Subcutaneous preadipocyte (primary cell): ENCODE results near the gene MDC1. TPM values are rescaled to one million over a fixed set of nuclear protein-coding genes. Genes with fewer than 3 reads are reported as not detected.

Source experiments
- small RNA-seq: library from RNA; depleted of rRNA; stranded (forward); fragments of <200 nt; gene quantifications from one replicate; pipeline ENCODE3, GENCODE V24; 2012
- total RNA-seq: library from RNA; depleted of rRNA; stranded (reverse); fragments of >200 nt; gene quantifications from 2 replicates; pipeline ENCODE4 v1.2.3, GENCODE V29; 2012

The MDC1 gene, protein sequence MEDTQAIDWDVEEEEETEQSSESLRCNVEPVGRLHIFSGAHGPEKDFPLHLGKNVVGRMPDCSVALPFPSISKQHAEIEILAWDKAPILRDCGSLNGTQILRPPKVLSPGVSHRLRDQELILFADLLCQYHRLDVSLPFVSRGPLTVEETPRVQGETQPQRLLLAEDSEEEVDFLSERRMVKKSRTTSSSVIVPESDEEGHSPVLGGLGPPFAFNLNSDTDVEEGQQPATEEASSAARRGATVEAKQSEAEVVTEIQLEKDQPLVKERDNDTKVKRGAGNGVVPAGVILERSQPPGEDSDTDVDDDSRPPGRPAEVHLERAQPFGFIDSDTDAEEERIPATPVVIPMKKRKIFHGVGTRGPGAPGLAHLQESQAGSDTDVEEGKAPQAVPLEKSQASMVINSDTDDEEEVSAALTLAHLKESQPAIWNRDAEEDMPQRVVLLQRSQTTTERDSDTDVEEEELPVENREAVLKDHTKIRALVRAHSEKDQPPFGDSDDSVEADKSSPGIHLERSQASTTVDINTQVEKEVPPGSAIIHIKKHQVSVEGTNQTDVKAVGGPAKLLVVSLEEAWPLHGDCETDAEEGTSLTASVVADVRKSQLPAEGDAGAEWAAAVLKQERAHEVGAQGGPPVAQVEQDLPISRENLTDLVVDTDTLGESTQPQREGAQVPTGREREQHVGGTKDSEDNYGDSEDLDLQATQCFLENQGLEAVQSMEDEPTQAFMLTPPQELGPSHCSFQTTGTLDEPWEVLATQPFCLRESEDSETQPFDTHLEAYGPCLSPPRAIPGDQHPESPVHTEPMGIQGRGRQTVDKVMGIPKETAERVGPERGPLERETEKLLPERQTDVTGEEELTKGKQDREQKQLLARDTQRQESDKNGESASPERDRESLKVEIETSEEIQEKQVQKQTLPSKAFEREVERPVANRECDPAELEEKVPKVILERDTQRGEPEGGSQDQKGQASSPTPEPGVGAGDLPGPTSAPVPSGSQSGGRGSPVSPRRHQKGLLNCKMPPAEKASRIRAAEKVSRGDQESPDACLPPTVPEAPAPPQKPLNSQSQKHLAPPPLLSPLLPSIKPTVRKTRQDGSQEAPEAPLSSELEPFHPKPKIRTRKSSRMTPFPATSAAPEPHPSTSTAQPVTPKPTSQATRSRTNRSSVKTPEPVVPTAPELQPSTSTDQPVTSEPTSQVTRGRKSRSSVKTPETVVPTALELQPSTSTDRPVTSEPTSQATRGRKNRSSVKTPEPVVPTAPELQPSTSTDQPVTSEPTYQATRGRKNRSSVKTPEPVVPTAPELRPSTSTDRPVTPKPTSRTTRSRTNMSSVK (N-terminal part only)
- total RNA-seq = 6.2 and 10.0 TPM in 2 replicates

GRCh38 chr6:30717129-30717844, at the start of gene MDC1:
Gene MDC1 (minus strand): TSS chr6:30717281. CDS start chr6:30715175, 2,106 bp downstream.

DNA sequence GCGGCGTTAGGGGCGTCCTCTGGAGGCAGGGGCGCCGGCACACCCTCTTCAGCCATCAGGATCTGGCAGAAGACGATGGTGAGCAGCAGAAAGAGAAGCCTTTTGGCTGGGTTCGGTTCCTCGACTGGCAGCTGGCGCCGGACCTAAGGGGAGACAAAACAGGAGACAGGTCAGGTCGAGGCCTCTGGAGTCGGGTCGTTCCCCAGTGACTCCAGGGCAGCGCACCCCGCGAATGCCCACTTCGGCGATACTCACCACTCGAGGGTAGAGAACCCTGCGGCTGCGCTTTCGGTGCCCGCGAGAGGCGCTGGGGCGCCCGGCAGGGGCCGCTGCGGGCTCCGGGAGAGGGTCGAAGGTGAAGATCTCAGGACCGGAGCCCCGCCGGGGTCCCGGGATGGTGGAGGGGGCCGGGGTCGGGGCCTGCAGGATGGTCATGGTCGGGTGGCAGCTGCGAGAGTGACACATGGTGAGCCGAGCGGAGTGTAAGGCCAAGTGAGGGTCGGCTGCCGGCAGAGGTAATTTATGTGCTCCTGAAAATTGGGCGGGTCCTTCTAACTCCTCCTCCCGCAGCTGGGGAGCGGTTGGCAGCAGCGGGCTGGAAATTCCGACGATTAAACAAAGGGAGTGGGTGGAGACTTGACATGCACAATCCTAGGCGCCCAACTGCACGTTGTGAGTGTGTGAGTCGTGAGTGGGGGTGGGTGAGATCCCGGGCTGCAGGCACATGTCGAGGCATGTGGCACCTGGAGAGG, 27.1 kb upstream of the MDC1 start, which contains the start of gene IER3:
IER3 (minus strand) TSS at position 494 of the 752 bp plus-strand sequence; CDS start at position 465, 29 bp downstream.

DNA sequence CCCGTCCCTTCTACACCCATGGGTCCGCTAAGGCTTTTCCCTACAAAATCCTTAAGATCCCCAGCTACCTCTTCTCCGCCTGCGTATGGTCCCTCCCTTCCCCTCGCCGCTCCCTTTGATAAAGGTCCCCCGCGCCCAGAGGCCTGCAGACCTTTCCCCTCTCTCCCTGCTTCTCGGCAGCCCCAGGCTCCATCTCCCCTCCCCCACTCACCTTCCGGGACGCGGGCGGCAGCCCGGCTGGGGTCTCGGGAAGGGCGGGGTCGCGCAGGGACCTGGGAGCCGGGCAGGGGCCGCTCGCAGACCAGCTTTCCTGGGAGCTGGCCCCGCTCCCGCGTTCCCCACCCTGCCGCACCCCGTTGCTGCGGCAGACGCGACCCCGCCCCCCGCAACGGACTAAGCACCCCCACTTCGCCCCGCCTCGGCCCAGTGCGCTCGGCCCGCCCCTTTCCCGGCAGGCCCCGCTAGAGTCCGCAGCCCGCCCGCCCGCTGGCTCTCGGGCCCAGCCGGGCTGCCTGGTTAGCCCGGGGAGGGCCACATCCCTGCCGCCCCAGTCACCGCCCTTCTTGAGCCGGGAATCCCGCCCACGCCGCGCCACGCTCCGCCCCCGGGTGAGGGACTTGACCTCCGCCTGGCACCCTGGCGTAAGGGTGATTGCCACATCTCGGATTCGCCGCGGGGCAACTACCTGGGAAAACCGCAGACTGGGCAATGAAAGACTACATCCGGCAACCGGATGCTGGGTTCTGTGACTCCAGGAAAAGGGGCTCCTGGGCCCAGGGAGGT, 25.4 kb upstream of the MDC1 start, which contains the start of gene FLOT1:
FLOT1 (minus strand) TSS at position 372 of the 783 bp plus-strand sequence. CDS start 498 bp downstream, outside the sequence.

GRCh38 chr6:30719791-30720737, 3.0 kb upstream of the MDC1 start, which contains the start of gene TUBB:
Gene TUBB (plus strand): TSS chr6:30720352. CDS start chr6:30720507, 155 bp downstream.

DNA sequence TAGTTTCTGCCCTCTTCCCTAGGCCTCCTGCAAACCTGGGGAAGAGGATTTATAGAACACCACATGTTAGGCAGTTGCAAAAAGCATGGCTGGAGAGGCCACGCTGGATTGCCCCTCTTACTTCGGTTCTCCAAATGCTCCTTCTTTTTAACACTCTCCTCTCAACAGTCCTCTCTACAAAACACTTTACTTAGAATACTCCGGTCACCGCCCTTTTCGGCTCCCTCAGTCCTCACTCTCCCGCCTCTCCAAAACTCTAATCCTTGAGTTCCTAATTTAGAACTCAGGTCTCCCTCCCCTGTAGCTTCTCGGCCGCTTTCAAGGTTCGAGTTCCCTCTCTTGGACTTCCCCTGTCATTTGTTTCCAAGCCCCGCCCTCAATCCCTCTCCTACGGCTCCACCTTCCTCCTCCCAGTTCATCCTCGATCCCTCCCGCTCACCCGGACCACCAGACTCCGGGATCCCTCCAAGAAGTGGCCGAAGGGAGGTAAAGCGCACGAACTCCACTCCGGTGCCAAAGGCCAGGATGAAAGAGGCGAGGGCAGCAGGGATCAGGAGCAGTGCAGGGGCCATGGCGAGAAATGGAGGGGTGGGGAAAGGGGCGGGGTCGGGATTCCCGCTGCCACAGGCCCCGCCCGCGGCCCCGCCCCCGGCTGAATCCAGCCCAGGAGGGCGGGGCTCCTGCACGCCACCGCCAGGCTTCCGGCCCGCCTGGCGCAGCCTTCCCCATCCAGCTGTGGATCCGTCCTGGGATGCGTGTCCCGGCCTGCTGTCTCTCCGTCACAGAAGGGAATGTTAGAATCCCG, 26.5 kb downstream of the MDC1 start, which contains the start of gene NRM:
NRM (minus strand) TSS at position 582 of the 805 bp plus-strand sequence; CDS start at position 572, 10 bp downstream.

GRCh38 chr6:30686009-30686907, 30.8 kb downstream of the MDC1 start, which contains the start of gene PPP1R18:
Gene PPP1R18 (minus strand): TSS chr6:30686645. CDS start chr6:30686018, 627 bp downstream.

DNA sequence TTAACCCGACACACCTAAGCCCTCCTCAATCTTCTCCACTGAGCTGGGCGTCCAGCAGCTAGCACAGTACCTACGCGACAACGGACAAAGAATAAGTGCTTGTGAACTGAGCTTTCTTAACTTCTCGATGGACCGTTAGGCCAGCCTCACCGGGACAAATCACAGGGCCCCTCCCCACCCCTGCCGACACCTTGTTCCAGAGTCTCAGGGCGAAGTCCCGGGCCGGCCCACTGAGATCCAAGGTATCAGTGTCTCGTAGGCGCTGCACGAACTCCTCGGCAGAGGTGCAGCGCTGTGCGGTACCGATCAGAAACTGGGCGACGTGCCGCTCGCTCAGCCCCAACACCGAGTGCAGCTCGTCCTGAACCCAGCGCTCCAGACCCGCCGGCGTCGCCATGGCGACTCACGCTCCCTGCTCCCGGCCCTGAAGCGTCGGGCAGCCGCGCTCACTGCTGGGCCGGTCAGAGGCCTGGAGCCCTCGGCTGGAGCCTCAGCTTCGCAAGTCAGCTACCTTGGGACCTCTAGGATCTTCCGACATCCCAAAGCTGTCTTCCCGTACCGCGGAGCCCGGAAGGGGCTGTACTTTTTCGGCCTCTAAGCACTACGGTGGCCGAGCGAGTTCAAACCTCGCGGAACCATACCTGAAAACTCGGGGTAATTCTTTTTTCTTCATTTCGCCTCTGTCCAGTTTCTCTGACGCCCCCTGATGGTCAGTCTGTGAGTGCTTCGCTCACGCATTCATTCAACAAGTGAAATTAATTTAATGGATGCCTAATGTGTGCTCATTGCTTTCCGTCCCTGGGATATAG, 44.4 kb downstream of the MDC1 start, which contains the start of gene DHX16:
DHX16 (minus strand) TSS at position 562 of the 809 bp plus-strand sequence; CDS start at position 397, 165 bp downstream.

Small RNAs within 50 kb of the gene (small RNA-seq; reads per million reads assigned to genes)
- gene RF00019 = not detected
- not detected for gene RN7SL353P

Other genes with a start within 250 kb of the MDC1 start
- 122 and 139 TPM in 2 replicates for gene HLA-E, start 227.8 kb downstream of the MDC1 start, total RNA-seq
- gene GNL1, start 160.8 kb downstream of the MDC1 start, total RNA-seq = 38.6 and 44.4 TPM in 2 replicates
- gene PRR3, start 160.0 kb downstream of the MDC1 start, total RNA-seq = 7.3 and 8.0 TPM in 2 replicates
- gene ABCF1, start 145.8 kb downstream of the MDC1 start, total RNA-seq = 34.9 and 42.2 TPM in 2 replicates
- 43.4 and 53.0 TPM in 2 replicates for gene PPP1R10, start 100.0 kb downstream of the MDC1 start, total RNA-seq
- 118 and 134 TPM in 2 replicates for gene MRPS18B, start 99.4 kb downstream of the MDC1 start, total RNA-seq
- 3.3 and 4.1 TPM in 2 replicates for gene ATAT1, start 90.4 kb downstream of the MDC1 start, total RNA-seq
- 3.1 and 4.4 TPM in 2 replicates for gene C6orf136, start 70.1 kb downstream of the MDC1 start, total RNA-seq
- gene DHX16, start 44.3 kb downstream of the MDC1 start, total RNA-seq = 22.8 and 27.8 TPM in 2 replicates
- 44.5 and 73.1 TPM in 2 replicates for gene PPP1R18, start 30.6 kb downstream of the MDC1 start, total RNA-seq
- gene NRM, start 26.3 kb downstream of the MDC1 start, total RNA-seq = 7.7 and 9.0 TPM in 2 replicates
- 819 and 1,073 TPM in 2 replicates for gene TUBB, start 3.1 kb upstream of the MDC1 start, total RNA-seq
- 88.4 and 104 TPM in 2 replicates for gene FLOT1, start 25.4 kb upstream of the MDC1 start, total RNA-seq
- 8.8 and 13.7 TPM in 2 replicates for gene IER3, start 27.3 kb upstream of the MDC1 start, total RNA-seq
- gene DDR1, start 167.2 kb upstream of the MDC1 start, total RNA-seq = 2.6 and 3.9 TPM in 2 replicates
- 8.1 and 11.3 TPM in 2 replicates for gene GTF2H4, start 190.9 kb upstream of the MDC1 start, total RNA-seq
- 10.7 and 18.4 TPM in 2 replicates for gene VARS2, start 197.0 kb upstream of the MDC1 start, total RNA-seq
- not detected in 2 replicates for gene SFTA2, start 214.9 kb upstream of the MDC1 start, total RNA-seq
- gene MUCL3, start 223.7 kb upstream of the MDC1 start, total RNA-seq = not detected in 2 replicates